IMR-90 (cell line): ENCODE data around the gene TCERG1L. TPM values are rescaled to one million over a fixed set of nuclear protein-coding genes. Genes with fewer than 3 reads are reported as not detected.

Experiments
- ATAC-seq: fragments of 200-7000 bp; cut with Tn5 transposase; 2 replicates; pipeline ENCODE4 v1.9.1; 2020; ENCODE audit warnings: low read depth, mild to moderate bottlenecking, moderate library complexity
- BruUV-seq: library from RNA; stranded (reverse); fragments of 400-500 nt; replicated peaks from 2 replicates; lab custom pipeline; 2021; lab: Mats Ljungman, UMichigan
- CTCF ChIA-PET: fragments of 300-600 bp; formaldehyde crosslinking; extraction: SDS; loops from one replicate; lab custom pipeline; 2021; ENCODE audit warnings: antibody characterized with exemption; lab: Yijun Ruan, JAX
- POLR2A ChIA-PET: fragments of 300-600 bp; sonication (Branson Sonifier 250); formaldehyde crosslinking; loops from one replicate; lab custom pipeline; 2022; ENCODE audit warnings: antibody characterized with exemption; ENCODE audit not compliant: unreplicated experiment; lab: Charles Lee
- DNase-seq: peaks from one replicate; pipeline ENCODE4 v3.0.0; 2013
- H2AFZ ChIP-seq: replicated peaks from 2 replicates; pipeline ENCODE3; 2013; ENCODE audit warnings: low read length, mild to moderate bottlenecking; ENCODE audit not compliant: poor library complexity
- H2AK5ac ChIP-seq: 2 replicates; pipeline ENCODE4 v1.6.1; 2013; ENCODE audit warnings: low read depth, low read length, inconsistent platforms
- H2AK9ac ChIP-seq: replicated peaks from 2 replicates; pipeline ENCODE3; 2013; ENCODE audit warnings: mild to moderate bottlenecking, low read depth, low read length, moderate library complexity; ENCODE audit not compliant: poor library complexity
- H2BK120ac ChIP-seq: 2 replicates; pipeline ENCODE4 v1.6.1; 2013; ENCODE audit warnings: low read depth, low read length, inconsistent platforms
- H2BK15ac ChIP-seq: 3 replicates; pipeline ENCODE4 v1.6.1; 2013; ENCODE audit warnings: low read depth, low read length, inconsistent platforms
- H2BK20ac ChIP-seq: 2 replicates; pipeline ENCODE4 v1.6.1; 2013; ENCODE audit warnings: low read depth, mild to moderate bottlenecking, inconsistent platforms, low read length, moderate library complexity
- H2BK5ac ChIP-seq: 2 replicates; pipeline ENCODE4 v1.6.1; 2013; ENCODE audit warnings: mild to moderate bottlenecking, low read depth, low read length, inconsistent platforms; ENCODE audit not compliant: poor library complexity, severe bottlenecking
- H3K14ac ChIP-seq: replicated peaks from 2 replicates; pipeline ENCODE4 v1.6.1; 2013; ENCODE audit warnings: low read depth, low read length, inconsistent platforms
- H3K18ac ChIP-seq: 2 replicates; pipeline ENCODE4 v1.6.1; 2013; ENCODE audit warnings: low read depth, low read length, control low read depth
- H3K23ac ChIP-seq: 2 replicates; pipeline ENCODE4 v1.6.1; 2013; ENCODE audit warnings: low read depth, low read length, inconsistent platforms
- H3K27ac ChIP-seq: 2 replicates; pipeline ENCODE4 v1.5.1; 2013; ENCODE audit warnings: mild to moderate bottlenecking, control low read depth, low read length; ENCODE audit not compliant: insufficient read depth
- H3K27me3 ChIP-seq: 2 replicates; pipeline ENCODE4 v1.6.1; 2013; ENCODE audit warnings: low read length; ENCODE audit not compliant: control insufficient read depth, insufficient read depth
- H3K36me3 ChIP-seq: 2 replicates; pipeline ENCODE4 v1.6.1; 2013; ENCODE audit warnings: low read length, mixed read lengths; ENCODE audit not compliant: control insufficient read depth, insufficient read depth
- H3K4ac ChIP-seq: 2 replicates; pipeline ENCODE4 v1.6.1; 2013; ENCODE audit warnings: low read depth, low read length, inconsistent platforms
- H3K4me1 ChIP-seq: 2 replicates; pipeline ENCODE4 v1.6.1; 2013; ENCODE audit warnings: low read length, mixed read lengths; ENCODE audit not compliant: control insufficient read depth, insufficient read depth
- H3K4me2 ChIP-seq: 2 replicates; pipeline ENCODE4 v1.6.1; 2013; ENCODE audit warnings: low read depth, mild to moderate bottlenecking, control low read depth, low read length, moderate library complexity
- H3K4me3 ChIP-seq: 2 replicates; pipeline ENCODE4 v1.5.1; 2013; ENCODE audit warnings: low read depth, mild to moderate bottlenecking, control low read depth, low read length, moderate library complexity; ENCODE audit not compliant: insufficient read depth
- H3K56ac ChIP-seq: 2 replicates; pipeline ENCODE4 v1.6.1; 2013; ENCODE audit warnings: low read length, inconsistent platforms; ENCODE audit not compliant: insufficient read depth; ENCODE audit errors: extremely low read depth
- H3K79me1 ChIP-seq, 2 experiments: 2 replicates each; pipeline ENCODE4 v1.6.1; 2013; ENCODE audit warnings: low read length in 2 of 2, inconsistent platforms in 1 of 2, low read depth in 1 of 2
- H3K9ac ChIP-seq: 2 replicates; pipeline ENCODE4 v1.6.1; 2013; ENCODE audit warnings: low read depth, low read length, control low read depth
- H3K9me1 ChIP-seq: 2 replicates; pipeline ENCODE4 v1.6.1; 2013; ENCODE audit warnings: low read length, inconsistent platforms; ENCODE audit not compliant: insufficient read depth
- H3K9me3 ChIP-seq: 2 replicates; pipeline ENCODE4 v1.6.1; 2013; ENCODE audit warnings: low read length; ENCODE audit not compliant: control insufficient read depth, insufficient read depth
- H4K20me1 ChIP-seq: 2 replicates; pipeline ENCODE4 v1.6.1; 2013; ENCODE audit warnings: low read length, inconsistent platforms; ENCODE audit not compliant: insufficient read depth
- H4K5ac ChIP-seq: 2 replicates; pipeline ENCODE4 v1.6.1; 2013; ENCODE audit warnings: mild to moderate bottlenecking, low read depth, low read length, control low read depth
- H4K8ac ChIP-seq, 2 experiments: 2 replicates each; pipeline ENCODE4 v1.6.1; 2013; ENCODE audit warnings: low read depth in 2 of 2, low read length in 2 of 2, control low read depth in 1 of 2, inconsistent platforms in 1 of 2
- H4K91ac ChIP-seq: 2 replicates; pipeline ENCODE4 v1.6.1; 2013; ENCODE audit warnings: low read depth, low read length, inconsistent platforms; ENCODE audit not compliant: insufficient read depth
- BHLHE40 ChIP-seq: fragments of 150-350 bp; IDR thresholded peaks from 2 replicates; pipeline ENCODE4 v1.6.1; 2016; ENCODE audit warnings: mild to moderate bottlenecking, low read depth, low read length
- CEBPB ChIP-seq: IDR thresholded peaks from 2 replicates; pipeline ENCODE4 v1.6.1; 2012; ENCODE audit warnings: low read depth, low read length, improper control_type of control experiment
- CHD1 ChIP-seq: IDR thresholded peaks from 2 replicates; pipeline ENCODE4 v1.6.1; 2012; ENCODE audit warnings: low read depth, low read length, improper control_type of control experiment
- CTCF ChIP-seq: conservative IDR thresholded peaks from 2 replicates; pipeline ENCODE4 v1.5.1; 2012; ENCODE audit warnings: mild to moderate bottlenecking, low read depth, low read length, improper control_type of control experiment
- FOS ChIP-seq: fragments of 150-350 bp; IDR thresholded peaks from 2 replicates; pipeline ENCODE4 v1.6.1; 2016; ENCODE audit warnings: low read depth, low read length
- MAFK ChIP-seq: IDR thresholded peaks from 2 replicates; pipeline ENCODE4 v1.6.1; 2012; ENCODE audit warnings: low read depth, low read length, improper control_type of control experiment
- MAZ ChIP-seq: IDR thresholded peaks from 2 replicates; pipeline ENCODE4 v1.6.1; 2012; ENCODE audit warnings: low read depth, mild to moderate bottlenecking, low read length, improper control_type of control experiment, moderate library complexity, borderline replicate concordance
- MXI1 ChIP-seq: IDR thresholded peaks from 2 replicates; pipeline ENCODE4 v1.6.1; 2012; ENCODE audit warnings: low read depth, mild to moderate bottlenecking, low read length, moderate library complexity, borderline replicate concordance
- NFE2L2 ChIP-seq: fragments of 150-350 bp; IDR thresholded peaks from 2 replicates; pipeline ENCODE4 v1.6.1; 2016; ENCODE audit warnings: low read depth, mild to moderate bottlenecking, low read length
- POLR2A ChIP-seq: IDR thresholded peaks from 2 replicates; pipeline ENCODE4 v1.6.1; 2012; ENCODE audit warnings: mild to moderate bottlenecking, low read depth, low read length
- RAD21 ChIP-seq: IDR thresholded peaks from 2 replicates; pipeline ENCODE4 v1.6.1; 2012; ENCODE audit warnings: low read length, improper control_type of control experiment
- RCOR1 ChIP-seq: IDR thresholded peaks from 2 replicates; pipeline ENCODE4 v1.6.1; 2012; ENCODE audit warnings: mild to moderate bottlenecking, low read length, improper control_type of control experiment; ENCODE audit not compliant: insufficient replicate concordance
- RFX5 ChIP-seq: IDR thresholded peaks from 2 replicates; pipeline ENCODE4 v1.8.0; 2012; ENCODE audit warnings: low read depth, mild to moderate bottlenecking, low read length, moderate library complexity
- SMC3 ChIP-seq: fragments of 150-350 bp; IDR thresholded peaks from 2 replicates; pipeline ENCODE4 v1.6.1; 2016; ENCODE audit warnings: low read depth, mild to moderate bottlenecking, antibody characterized with exemption, low read length, moderate library complexity
- USF2 ChIP-seq: fragments of 150-350 bp; IDR thresholded peaks from 2 replicates; pipeline ENCODE4 v1.6.1; 2017; ENCODE audit warnings: mild to moderate bottlenecking, antibody characterized with exemption, low read length, low read depth
- WGBS, 2 experiments: methylation state at CpG; one replicate each; pipeline versions ENCODE4 v1.1.5 to v1.1.7; 2013; ENCODE audit warnings: missing lambda C conversion rate in 2 of 2; ENCODE audit not compliant: insufficient read length in 1 of 2; ENCODE audit errors: extremely low coverage in 2 of 2; 5-methylcytosine and 5-hydroxymethylcytosine counted together
- dilution Hi-C: fragments of 300-500 bp; cut with HindIII; formaldehyde crosslinking; loops from one replicate; pipeline ENCODE4 v1.14.3; 2018; ENCODE audit warnings: low sequenced_read_pairs; ENCODE audit not compliant: unreplicated experiment
- in situ Hi-C: fragments of 300-500 bp; cut with MboI; formaldehyde crosslinking; loops from 3 replicates; pipeline ENCODE4 v1.14.3; 2019; ENCODE audit warnings: low sequenced_read_pairs, inconsistent platforms, mixed read lengths
- intact Hi-C: fragments of 100-400 bp; cut with micrococcal nuclease; formaldehyde crosslinking; loops from 2 replicates; pipeline ENCODE4 v1.10.0; 2022
- polyA plus RNA-seq, 3 experiments: library from polyadenylated mRNA; depleted of rRNA; stranded (reverse); fragments of >200 nt; gene quantifications; 2 replicates each; pipeline ENCODE4 v1.2.3, GENCODE V29; 2012; ENCODE audit warnings: low replicate concordance in 1 of 3
- total RNA-seq: library from RNA; depleted of rRNA; stranded (reverse); fragments of >200 nt; gene quantifications from 2 replicates; pipeline ENCODE4 v1.2.3, GENCODE V29; 2012
- TF ChIP-seq, protein P1 (sequence below): fragments of 150-350 bp; IDR thresholded peaks from 2 replicates; pipeline ENCODE4 v1.6.1; 2016; ENCODE audit warnings: low read depth, mild to moderate bottlenecking, low read length, moderate library complexity, borderline replicate concordance

TCERG1L gene
- total and polyA plus RNA-seq, 2 of the 4 experiments (the other 2 are of a cell fraction): not detected

DNA sequence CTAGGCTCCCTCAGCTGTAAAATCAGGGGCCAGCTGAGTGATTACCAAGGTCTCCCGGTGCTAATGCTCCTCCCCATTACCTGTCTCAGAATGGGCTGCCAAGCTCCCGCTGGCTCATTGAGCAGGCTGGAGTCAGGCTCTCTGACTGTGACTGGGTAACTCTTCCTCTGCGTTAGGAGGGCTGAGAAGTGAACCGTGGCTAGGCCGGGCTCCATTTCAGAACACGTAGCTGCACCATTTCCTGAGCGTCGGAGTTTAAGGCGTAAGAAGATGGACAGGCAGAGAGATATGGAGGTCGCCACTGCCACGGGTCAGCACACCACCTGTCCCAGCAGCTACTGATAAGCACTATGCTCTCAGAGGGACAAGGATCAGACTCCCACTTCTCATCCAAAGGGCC lies 250.3 kb downstream of the TCERG1L start:
- ChIA-PET POLR2A (no interaction called here), CTCF (no interaction called here)
- Histone ChIP-seq H4K8ac (no peak overlapping the region), H3K9ac (no peak overlapping the region), H2AFZ (peak overlapping the region; percentile 21), H4K91ac (no peak overlapping the region), H2BK120ac (no peak overlapping the region), H2BK20ac (no peak overlapping the region), H3K9me1 (no peaks in the 10 kb centered on the region), H3K27me3 (no peaks in the 10 kb centered on the region), H3K18ac (no peak overlapping the region), H3K4me1 (no peaks in the 10 kb centered on the region), H3K9me3 (peaks cover 36% of the 10 kb centered on the region), H3K4ac (no peak overlapping the region), H3K23ac (no peak overlapping the region), H3K79me1 (no peaks in the 10 kb centered on the region), H2BK5ac (no peak overlapping the region), H2AK5ac (no peak overlapping the region), H4K5ac (no peak overlapping the region), H3K56ac (no peak overlapping the region), H3K27ac (no peak overlapping the region), H3K4me2 (no peak overlapping the region), H3K36me3 (no peaks in the 10 kb centered on the region), H2BK15ac (no peak overlapping the region), H3K14ac (no peak overlapping the region), H3K4me3 (no peak overlapping the region), H2AK9ac (no peak overlapping the region), H4K20me1 (no peaks in the 10 kb centered on the region)
- no peak for ATAC-seq
- no peak for DNase-seq
- BruUV-seq: no TSS peak
- in situ Hi-C loops (no loop called here), dilution Hi-C loops (no loop called here), intact Hi-C loops (no loop called here)
- 80% methylated on average over 1 of the region's 11 CpGs; no CpG with 5 or more reads in 1 of the 2 experiments for WGBS, 2 experiments
- TF ChIP-seq NFE2L2: no peak
- no peak for TF ChIP-seq USF2
- TF ChIP-seq CTCF: no peak
- no peak for TF ChIP-seq RCOR1
- TF ChIP-seq MAFK: no peak
- TF ChIP-seq CHD1: no peak
- TF ChIP-seq, protein P1, sequence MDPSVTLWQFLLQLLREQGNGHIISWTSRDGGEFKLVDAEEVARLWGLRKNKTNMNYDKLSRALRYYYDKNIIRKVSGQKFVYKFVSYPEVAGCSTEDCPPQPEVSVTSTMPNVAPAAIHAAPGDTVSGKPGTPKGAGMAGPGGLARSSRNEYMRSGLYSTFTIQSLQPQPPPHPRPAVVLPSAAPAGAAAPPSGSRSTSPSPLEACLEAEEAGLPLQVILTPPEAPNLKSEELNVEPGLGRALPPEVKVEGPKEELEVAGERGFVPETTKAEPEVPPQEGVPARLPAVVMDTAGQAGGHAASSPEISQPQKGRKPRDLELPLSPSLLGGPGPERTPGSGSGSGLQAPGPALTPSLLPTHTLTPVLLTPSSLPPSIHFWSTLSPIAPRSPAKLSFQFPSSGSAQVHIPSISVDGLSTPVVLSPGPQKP: no peak
- no peak for TF ChIP-seq BHLHE40
- TF ChIP-seq MAZ: no peak
- no peak for TF ChIP-seq MXI1
- no peak for TF ChIP-seq SMC3
- TF ChIP-seq RAD21: no peak
- TF ChIP-seq POLR2A: no peak
- no peak for TF ChIP-seq CEBPB
- TF ChIP-seq RFX5: no peak
- no peak for TF ChIP-seq FOS
